Choroid plexus epithelial cell (primary cell): ENCODE measurements around the gene OVCA2.

Experiments used
- DNase-seq: peaks from one replicate; pipeline ENCODE4 v3.0.0-alpha.2; 2010; ENCODE audit warnings: low read depth
- H3K4me3 ChIP-seq: 2 replicates; pipeline ENCODE4 v1.5.1; 2011; ENCODE audit warnings: low read depth, mild to moderate bottlenecking, control low read depth, low read length, moderate library complexity
- CTCF ChIP-seq: conservative IDR thresholded peaks from 2 replicates; pipeline ENCODE4 v1.5.1; 2011; ENCODE audit warnings: low read depth, mild to moderate bottlenecking, control low read depth, inconsistent platforms, low read length, moderate library complexity

Gene OVCA2

GRCh38 chr17:2041561-2042389, at the start of gene OVCA2:
Gene OVCA2, plus strand, starts transcription at chr17:2042022. Its CDS starts 26 bp downstream, at chr17:2042048.
- TF ChIP-seq CTCF: peak; percentile 46
- peak within 1 kb of the TSS; percentile 88 for H3K4me3 ChIP-seq
- DNase-seq: peak; percentile 96

- no peak overlapping the region for H3K4me3 ChIP-seq
- TF ChIP-seq CTCF: no peak
- no peak for DNase-seq
Measured at GRCh38 chr17:1992541-1992940, 49.3 kb upstream of the OVCA2 start.

- no peak overlapping the region for H3K4me3 ChIP-seq
- no peak for DNase-seq
- no peak for TF ChIP-seq CTCF
Measured at GRCh38 chr17:1994707-1995106, 47.1 kb upstream of the OVCA2 start.

GRCh38 chr17:1995321-1995892, 46.4 kb upstream of the OVCA2 start:
- TF ChIP-seq CTCF: no peak
- no peak overlapping the region for H3K4me3 ChIP-seq
- DNase-seq: no peak

- no peak for TF ChIP-seq CTCF
- no peak overlapping the region for H3K4me3 ChIP-seq
- no peak for DNase-seq
Measured at GRCh38 chr17:1995907-1996799, 45.7 kb upstream of the OVCA2 start.

GRCh38 chr17:1996800-1997288, 45.0 kb upstream of the OVCA2 start:
- TF ChIP-seq CTCF: no peak
- H3K4me3 ChIP-seq: no peak overlapping the region
- DNase-seq: no peak
